Mesenchymal stem cell (in vitro differentiated cells and primary cell): ENCODE results near the gene ERBB4.

Experiments used
- DNase-seq: peaks from one replicate; pipeline ENCODE4 v3.0.0-alpha.2; 2013
- H2AFZ ChIP-seq: one replicate; pipeline ENCODE4 v1.6.1; 2013; ENCODE audit warnings: low read depth, mild to moderate bottlenecking, control low read depth, inconsistent platforms, low read length, moderate library complexity
- H2AK5ac ChIP-seq: 2 replicates; pipeline ENCODE4 v1.6.1; 2013; ENCODE audit warnings: low read length, moderate library complexity, mild to moderate bottlenecking, inconsistent platforms; ENCODE audit not compliant: severe bottlenecking
- H2BK120ac ChIP-seq: one replicate; pipeline ENCODE4 v1.6.1; 2013; ENCODE audit warnings: low read depth, mild to moderate bottlenecking, inconsistent platforms, low read length, moderate library complexity
- H2BK12ac ChIP-seq, 2 experiments: one replicate each; pipeline ENCODE4 v1.6.1; 2013; ENCODE audit warnings: inconsistent platforms in 2 of 2, low read length in 2 of 2, mild to moderate bottlenecking in 2 of 2, moderate library complexity in 2 of 2, control low read depth in 1 of 2
- H2BK15ac ChIP-seq: one replicate; pipeline ENCODE4 v1.6.1; 2013; ENCODE audit warnings: mild to moderate bottlenecking, low read depth, inconsistent platforms; ENCODE audit not compliant: poor library complexity, severe bottlenecking
- H2BK5ac ChIP-seq: 2 replicates; pipeline ENCODE4 v1.6.1; 2013; ENCODE audit warnings: low read depth, mild to moderate bottlenecking, low read length, control low read depth, inconsistent platforms; ENCODE audit not compliant: poor library complexity, severe bottlenecking
- H3K14ac ChIP-seq, 2 experiments: one replicate each; pipeline ENCODE4 v1.6.1; 2013; ENCODE audit warnings: inconsistent platforms in 2 of 2, low read length in 2 of 2, control low read depth in 1 of 2, mild to moderate bottlenecking in 1 of 2, moderate library complexity in 1 of 2
- H3K18ac ChIP-seq, 2 experiments: one replicate each; pipeline ENCODE4 v1.6.1; 2013; ENCODE audit warnings: inconsistent platforms in 2 of 2, low read length in 2 of 2, control low read depth in 1 of 2, low read depth in 1 of 2, mild to moderate bottlenecking in 1 of 2
- H3K23ac ChIP-seq, 2 experiments: one replicate each; pipeline ENCODE4 v1.6.1; 2013; ENCODE audit warnings: inconsistent platforms in 2 of 2, low read length in 2 of 2, mild to moderate bottlenecking in 2 of 2, moderate library complexity in 2 of 2, control low read depth in 1 of 2
- H3K27ac ChIP-seq: 2 replicates; pipeline ENCODE4 v1.5.1; 2013; ENCODE audit warnings: mild to moderate bottlenecking, moderate library complexity, low read length, control low read depth, inconsistent platforms; ENCODE audit not compliant: poor library complexity, severe bottlenecking
- H3K27me3 ChIP-seq, 2 experiments: 2 replicates each; pipeline versions ENCODE4 v1.6.1 to v1.7.0; 2013; ENCODE audit warnings: low read length in 2 of 2, mild to moderate bottlenecking in 2 of 2, moderate library complexity in 2 of 2, control low read depth in 1 of 2, inconsistent platforms in 1 of 2; ENCODE audit not compliant: control insufficient read depth in 1 of 2, insufficient read depth in 1 of 2
- H3K36me3 ChIP-seq, 2 experiments: 2 replicates each; pipeline versions ENCODE4 v1.6.1 to v1.7.0; 2013; ENCODE audit warnings: low read length in 2 of 2, control low read depth in 1 of 2, inconsistent platforms in 1 of 2, low read depth in 1 of 2, mild to moderate bottlenecking in 1 of 2; ENCODE audit not compliant: insufficient read depth in 2 of 2, control insufficient read depth in 1 of 2
- H3K4ac ChIP-seq, 2 experiments: one replicate each; pipeline ENCODE4 v1.6.1; 2013; ENCODE audit warnings: inconsistent platforms in 2 of 2, low read length in 2 of 2, mild to moderate bottlenecking in 2 of 2, moderate library complexity in 2 of 2, control low read depth in 1 of 2, low read depth in 1 of 2
- H3K4me1 ChIP-seq: 2 replicates; pipeline ENCODE4 v1.6.1; 2013; ENCODE audit warnings: low read depth, low read length, control low read depth; ENCODE audit not compliant: control insufficient read depth, insufficient read depth
- H3K4me2 ChIP-seq: 2 replicates; pipeline ENCODE4 v1.6.1; 2013; ENCODE audit warnings: low read length, mild to moderate bottlenecking, inconsistent platforms; ENCODE audit not compliant: poor library complexity, severe bottlenecking
- H3K4me3 ChIP-seq, 2 experiments: 2 replicates each; pipeline versions ENCODE4 v1.5.1 to v1.7.0; 2013; ENCODE audit warnings: low read length in 2 of 2, mild to moderate bottlenecking in 2 of 2, control low read depth in 1 of 2, low read depth in 1 of 2; ENCODE audit not compliant: insufficient read depth in 1 of 2
- H3K79me1 ChIP-seq: replicated peaks from 2 replicates; pipeline ENCODE4 v1.6.1; 2013; ENCODE audit warnings: mild to moderate bottlenecking, control low read depth, low read length, inconsistent platforms; ENCODE audit not compliant: poor library complexity, severe bottlenecking
- H3K9ac ChIP-seq: 2 replicates; pipeline ENCODE4 v1.7.0; 2013; ENCODE audit warnings: mild to moderate bottlenecking, low read length, moderate library complexity
- H3K9me3 ChIP-seq: 2 replicates; pipeline ENCODE4 v1.7.0; 2013; ENCODE audit warnings: mild to moderate bottlenecking, low read length; ENCODE audit not compliant: control insufficient read depth
- H4K8ac ChIP-seq: one replicate; pipeline ENCODE4 v1.6.1; 2013; ENCODE audit warnings: inconsistent platforms, mild to moderate bottlenecking, low read length, moderate library complexity
- H4K91ac ChIP-seq: one replicate; pipeline ENCODE4 v1.6.1; 2013; ENCODE audit warnings: mild to moderate bottlenecking, low read length, inconsistent platforms
- WGBS: methylation state at CpG from one replicate; pipeline ENCODE4 v1.1.7; 2013; ENCODE audit warnings: mixed read lengths; 5-methylcytosine and 5-hydroxymethylcytosine counted together

The ERBB4 gene

DNA sequence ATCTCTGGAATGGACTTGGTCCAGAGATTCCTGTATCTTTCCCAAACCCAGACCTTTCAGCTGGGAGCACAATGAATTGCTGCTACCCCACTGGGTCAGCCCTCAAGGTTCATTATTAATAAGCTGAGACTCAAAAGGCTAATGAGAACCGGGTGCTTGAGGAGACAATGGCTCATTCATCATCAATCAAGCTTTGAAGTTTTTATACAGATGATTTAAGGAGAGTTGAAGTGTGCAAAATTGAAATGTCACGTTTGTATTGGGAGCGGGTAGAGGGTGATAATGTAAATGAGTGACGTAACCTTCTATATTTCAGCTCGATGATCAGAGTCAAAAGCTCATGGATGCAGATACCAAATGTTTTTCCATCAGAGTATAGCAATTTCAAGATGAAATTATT lies 744.9 kb downstream of the ERBB4 start:
- Histone ChIP-seq H3K79me1 (no peaks in the 10 kb centered on the region), H2BK15ac (no peak overlapping the region), H3K27me3 (no peaks in the 10 kb centered on the region), H3K4ac (no peak overlapping the region), H2AK5ac (no peak overlapping the region), H3K9me3 (no peaks in the 10 kb centered on the region), H2AFZ (no peak overlapping the region), H2BK120ac (no peak overlapping the region), H3K14ac (no peak overlapping the region), H2BK12ac (no peak overlapping the region), H3K4me1 (no peaks in the 10 kb centered on the region), H3K27ac (no peak overlapping the region), H3K23ac (no peak overlapping the region), H3K36me3 (no peaks in the 10 kb centered on the region), H4K91ac (no peak overlapping the region), H2BK5ac (no peak overlapping the region), H3K4me3 (no peak overlapping the region), H4K8ac (no peak overlapping the region), H3K4me2 (no peak overlapping the region), H3K9ac (no peak overlapping the region), H3K18ac (no peak overlapping the region)
- 86% methylated on average over 4 of the region's 5 CpGs for WGBS
- DNase-seq, result no peak

DNA sequence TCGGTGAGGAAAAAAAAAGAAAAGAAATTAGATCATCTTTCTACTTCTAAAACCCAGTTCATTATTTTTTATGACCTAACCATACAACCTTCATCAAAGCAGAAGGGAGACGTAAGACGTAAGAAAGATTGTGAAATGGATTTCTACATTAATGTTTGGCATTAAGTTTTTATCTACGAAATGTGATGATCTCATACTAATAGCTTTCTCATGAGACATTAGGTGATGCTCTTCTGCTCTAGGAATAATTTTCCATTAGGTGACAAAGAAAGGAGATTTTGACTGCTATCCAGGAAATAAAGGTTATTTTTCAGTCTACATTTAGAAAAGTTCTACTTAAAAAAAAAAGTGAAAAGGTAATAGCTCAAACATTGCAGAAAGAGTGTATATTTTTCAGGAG lies 748.6 kb downstream of the ERBB4 start:
- no peaks in the 10 kb centered on the region for H3K79me1 ChIP-seq
- H4K8ac ChIP-seq, result no peak overlapping the region
- no peak overlapping the region for H3K27ac ChIP-seq
- no peak overlapping the region for H4K91ac ChIP-seq
- H3K4me3 ChIP-seq, result no peak overlapping the region
- no peaks in the 10 kb centered on the region for H3K36me3 ChIP-seq
- no peak for DNase-seq
- H2BK120ac ChIP-seq, result no peak overlapping the region
- H3K23ac ChIP-seq, result no peak overlapping the region
- no peak overlapping the region for H3K14ac ChIP-seq
- WGBS, result 93% methylated on average over 1 of the region's 4 CpGs
- no peak overlapping the region for H2AK5ac ChIP-seq
- no peak overlapping the region for H3K18ac ChIP-seq
- no peak overlapping the region for H2BK15ac ChIP-seq
- no peak overlapping the region for H3K4ac ChIP-seq
- no peaks in the 10 kb centered on the region for H3K4me1 ChIP-seq
- no peak overlapping the region for H3K4me2 ChIP-seq
- H2BK5ac ChIP-seq, result no peak overlapping the region
- no peak overlapping the region for H2BK12ac ChIP-seq
- H3K9me3 ChIP-seq, result no peaks in the 10 kb centered on the region
- H2AFZ ChIP-seq, result no peak overlapping the region
- no peaks in the 10 kb centered on the region for H3K27me3 ChIP-seq
- H3K9ac ChIP-seq, result no peak overlapping the region

DNA sequence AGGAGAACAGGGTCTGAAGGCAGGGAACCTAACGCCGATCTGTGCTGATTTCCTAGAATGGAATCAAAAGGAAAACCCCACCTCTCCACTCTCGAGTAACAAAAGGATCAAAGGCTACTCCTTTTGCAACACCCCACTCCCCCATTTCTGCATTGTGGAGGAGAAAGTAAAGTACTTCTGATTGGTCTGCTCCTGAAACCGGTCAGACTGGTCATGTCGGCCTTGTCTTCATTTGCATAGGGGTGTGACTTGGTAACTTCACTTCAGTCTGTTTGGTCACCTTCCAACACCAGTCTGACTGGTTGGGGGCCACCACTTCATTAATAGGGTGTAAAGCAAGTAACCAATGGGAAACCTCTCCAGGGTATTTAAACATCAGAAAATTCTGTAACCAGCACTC lies 771.9 kb downstream of the ERBB4 start:
- H2AK5ac ChIP-seq, result no peak overlapping the region
- no peaks in the 10 kb centered on the region for H3K4me1 ChIP-seq
- H3K9me3 ChIP-seq, result no peaks in the 10 kb centered on the region
- no peaks in the 10 kb centered on the region for H3K27me3 ChIP-seq
- no peak overlapping the region for H3K4me3 ChIP-seq
- no peak overlapping the region for H3K18ac ChIP-seq
- H3K14ac ChIP-seq, result no peak overlapping the region
- H2BK120ac ChIP-seq, result no peak overlapping the region
- no peak for DNase-seq
- no peak overlapping the region for H3K23ac ChIP-seq
- no peaks in the 10 kb centered on the region for H3K79me1 ChIP-seq
- H3K4ac ChIP-seq, result no peak overlapping the region
- 74% methylated on average over 2 of the region's 5 CpGs for WGBS
- no peak overlapping the region for H2BK15ac ChIP-seq
- H4K91ac ChIP-seq, result no peak overlapping the region
- H2AFZ ChIP-seq, result no peak overlapping the region
- H2BK12ac ChIP-seq, result no peak overlapping the region
- no peak overlapping the region for H3K4me2 ChIP-seq
- H3K27ac ChIP-seq, result no peak overlapping the region
- H2BK5ac ChIP-seq, result no peak overlapping the region
- H3K9ac ChIP-seq, result no peak overlapping the region
- no peak overlapping the region for H4K8ac ChIP-seq
- H3K36me3 ChIP-seq, result no peaks in the 10 kb centered on the region

DNA sequence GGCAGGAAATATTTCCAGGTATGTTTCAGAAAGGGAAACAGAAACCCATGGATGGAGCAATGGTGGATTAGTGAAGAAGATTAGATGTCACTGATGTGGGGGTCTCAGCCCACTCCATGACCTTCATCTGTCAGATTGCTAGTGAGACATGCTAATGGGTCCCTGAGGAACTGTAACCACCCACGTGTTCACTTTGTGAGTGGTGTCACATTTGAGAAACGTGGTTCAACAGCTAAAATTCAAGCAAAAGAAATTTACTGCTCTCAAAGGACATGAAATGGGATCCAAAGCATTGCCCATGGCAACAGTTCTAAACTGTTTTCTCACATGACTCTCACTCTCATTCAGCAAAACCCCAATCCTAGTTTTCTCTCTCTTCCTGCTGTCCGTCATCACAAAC lies 776.1 kb downstream of the ERBB4 start:
- H3K4me1 ChIP-seq, result no peaks in the 10 kb centered on the region
- H3K18ac ChIP-seq, result no peak overlapping the region
- no peaks in the 10 kb centered on the region for H3K27me3 ChIP-seq
- H3K79me1 ChIP-seq, result no peaks in the 10 kb centered on the region
- H3K4me2 ChIP-seq, result no peak overlapping the region
- no peak overlapping the region for H3K14ac ChIP-seq
- no peak overlapping the region for H2AK5ac ChIP-seq
- no peak overlapping the region for H2AFZ ChIP-seq
- no peak overlapping the region for H3K4me3 ChIP-seq
- H3K9ac ChIP-seq, result no peak overlapping the region
- H3K36me3 ChIP-seq, result no peaks in the 10 kb centered on the region
- H2BK12ac ChIP-seq, result no peak overlapping the region
- H3K23ac ChIP-seq, result no peak overlapping the region
- H2BK15ac ChIP-seq, result no peak overlapping the region
- no peak overlapping the region for H3K27ac ChIP-seq
- DNase-seq, result no peak
- no peaks in the 10 kb centered on the region for H3K9me3 ChIP-seq
- H2BK5ac ChIP-seq, result no peak overlapping the region
- no peak overlapping the region for H3K4ac ChIP-seq
- no peak overlapping the region for H4K8ac ChIP-seq
- no peak overlapping the region for H2BK120ac ChIP-seq
- 68% methylated on average over 3 of the region's 3 CpGs for WGBS
- no peak overlapping the region for H4K91ac ChIP-seq
